HT-29 (cell line): Measurements from ENCODE around the gene SPDYE6. TPM values are rescaled to one million over a fixed set of nuclear protein-coding genes. Genes with fewer than 3 reads are reported as not detected.
"Not testable (repeated sequence)": the region's sequence is repeated elsewhere in the genome, so short reads cannot be mapped to it uniquely, and the experiment has no call there.

Experiments used
- DNase-seq: peaks from one replicate; pipeline ENCODE4 v3.0.0-alpha.2; 2015; ENCODE audit warnings: low spot score
- small RNA-seq: library from RNA; depleted of rRNA; stranded (forward); fragments of <200 nt; gene quantifications from one replicate; pipeline ENCODE3, GENCODE V24; 2014
- total RNA-seq: library from RNA; depleted of rRNA; stranded (reverse); fragments of >200 nt; shearing (Covaris generic); gene quantifications from 2 replicates; pipeline ENCODE4 v1.2.3, GENCODE V29; 2014; rRNA removed

The SPDYE6 gene
- total RNA-seq, 1 experiment from 2014 or later: not detected

- no peak for DNase-seq
Measured at GRCh38 chr7:102317231-102318059, 38.8 kb downstream of the SPDYE6 start.

GRCh38 chr7:102313997-102314780, 42.1 kb downstream of the SPDYE6 start:
- DNase-seq: no peak

- no peak for DNase-seq
Measured at GRCh38 chr7:102312317-102312716, 43.9 kb downstream of the SPDYE6 start.

GRCh38 chr7:102310414-102310815, 45.8 kb downstream of the SPDYE6 start:
- DNase-seq: no peak

GRCh38 chr7:102306916-102307677, 49.1 kb downstream of the SPDYE6 start:
- no peak for DNase-seq

- DNase-seq: no peak
Measured at GRCh38 chr7:102305414-102306268, 50.6 kb downstream of the SPDYE6 start.

- no peak for DNase-seq
Measured at GRCh38 chr7:102304668-102305067, 51.6 kb downstream of the SPDYE6 start.

- no peak for DNase-seq
Measured at GRCh38 chr7:102303669-102304422, 52.4 kb downstream of the SPDYE6 start.

GRCh38 chr7:102302025-102302424, 54.2 kb downstream of the SPDYE6 start:
- DNase-seq: no peak

- not testable (repeated sequence) for DNase-seq
Measured at GRCh38 chr7:102301367-102301766, 54.9 kb downstream of the SPDYE6 start.

GRCh38 chr7:102300643-102301221, 55.5 kb downstream of the SPDYE6 start:
- DNase-seq: no peak

GRCh38 chr7:102297487-102298218, 58.6 kb downstream of the SPDYE6 start:
- no peak for DNase-seq

- DNase-seq: no peak
Measured at GRCh38 chr7:102296514-102296913, 59.7 kb downstream of the SPDYE6 start.

- DNase-seq: no peak
Measured at GRCh38 chr7:102296179-102296438, 60.1 kb downstream of the SPDYE6 start.

Small RNA genes within 50 kb of the gene (small RNA-seq; reads per million reads assigned to genes)
- gene AC091390.4 (not detected), gene MIR548O (not detected), gene RF00019 (not detected)

Other genes with a start within 250 kb of the SPDYE6 start
- 2.0 TPM in 2 replicates for gene SH2B2, start 69.6 kb downstream of the SPDYE6 start, total RNA-seq
- 34.8 and 38.8 TPM in 2 replicates for gene PRKRIP1, start 39.9 kb upstream of the SPDYE6 start, total RNA-seq
- 37.4 and 39.8 TPM in 2 replicates for gene ORAI2, start 77.1 kb upstream of the SPDYE6 start, total RNA-seq
- gene ALKBH4, start 108.4 kb upstream of the SPDYE6 start, total RNA-seq: 31.5 and 36.5 TPM in 2 replicates
- gene LRWD1, start 108.5 kb upstream of the SPDYE6 start, total RNA-seq: 73.6 and 81.2 TPM in 2 replicates
- gene POLR2J, start 122.5 kb upstream of the SPDYE6 start, total RNA-seq: 96.9 and 101 TPM in 2 replicates
- gene RASA4B, start 161.3 kb upstream of the SPDYE6 start, total RNA-seq: 7.4 and 13.9 TPM in 2 replicates
- 11.1 and 15.2 TPM in 2 replicates for gene UPK3BL2, start 187.3 kb upstream of the SPDYE6 start, total RNA-seq
- gene SPDYE2, start 194.8 kb upstream of the SPDYE6 start, total RNA-seq: not detected in 2 replicates
- 35.1 and 38.6 TPM in 2 replicates for gene POLR2J3, start 216.1 kb upstream of the SPDYE6 start, total RNA-seq